GM21381 (cell line): ENCODE measurements around the gene GRM7.
"Not testable (repeated sequence)": the region's sequence is repeated elsewhere in the genome, so short reads cannot be mapped to it uniquely, and the experiment has no call there.

Experiments used
- ATAC-seq: cut with Tn5 transposase; IDR thresholded peaks from one replicate; pipeline ENCODE4 v1.9.1; 2021; ENCODE audit warnings: mild to moderate bottlenecking, moderate library complexity; ENCODE audit not compliant: unreplicated experiment

The GRM7 gene

DNA sequence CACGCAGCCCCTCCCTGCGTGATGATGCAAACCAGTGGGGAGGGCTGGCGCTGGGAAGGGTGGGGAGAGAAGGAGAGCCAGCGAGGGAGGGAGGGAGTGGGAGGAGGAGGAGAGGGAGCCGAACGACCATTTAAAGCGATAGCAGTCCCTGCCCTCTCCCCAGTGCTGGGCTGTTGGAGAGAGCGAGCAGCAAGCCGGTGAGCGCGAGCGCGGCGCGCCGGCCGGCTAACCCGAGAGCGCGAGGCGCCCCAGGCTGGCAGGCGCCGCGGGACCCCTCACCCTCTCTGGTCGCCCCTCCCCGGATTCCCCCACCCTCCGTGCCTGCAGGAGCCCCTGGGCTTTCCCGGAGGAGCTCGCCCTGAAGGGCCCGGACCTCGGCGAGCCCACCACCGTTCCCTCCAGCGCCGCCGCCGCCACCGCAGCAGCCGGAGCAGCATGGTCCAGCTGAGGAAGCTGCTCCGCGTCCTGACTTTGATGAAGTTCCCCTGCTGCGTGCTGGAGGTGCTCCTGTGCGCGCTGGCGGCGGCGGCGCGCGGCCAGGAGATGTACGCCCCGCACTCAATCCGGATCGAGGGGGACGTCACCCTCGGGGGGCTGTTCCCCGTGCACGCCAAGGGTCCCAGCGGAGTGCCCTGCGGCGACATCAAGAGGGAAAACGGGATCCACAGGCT lies at the start of gene GRM7:
TSS of gene GRM7 (plus strand) at position 162 of the 671 bp plus-strand sequence.
- ATAC-seq, result no peak

DNA sequence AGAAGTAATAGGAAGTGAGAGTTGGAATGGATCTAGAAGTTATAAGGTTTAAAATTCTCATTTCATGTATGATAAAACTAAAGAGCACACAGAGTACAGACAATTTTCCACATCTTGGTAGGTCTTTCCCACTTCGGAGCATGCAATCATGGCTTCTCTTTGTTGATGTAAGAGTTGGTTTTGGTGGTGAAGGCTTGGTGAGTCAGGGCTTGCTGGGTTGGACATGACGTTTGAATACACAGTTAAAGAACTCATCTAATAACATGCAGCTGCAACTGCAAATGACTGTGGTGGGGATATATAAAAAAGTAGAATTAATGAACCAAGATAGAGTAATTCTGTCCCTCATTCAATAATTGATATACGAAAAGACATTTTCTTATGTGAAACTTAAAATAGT lies 39.5 kb upstream of the GRM7 start:
- no peak for ATAC-seq

DNA sequence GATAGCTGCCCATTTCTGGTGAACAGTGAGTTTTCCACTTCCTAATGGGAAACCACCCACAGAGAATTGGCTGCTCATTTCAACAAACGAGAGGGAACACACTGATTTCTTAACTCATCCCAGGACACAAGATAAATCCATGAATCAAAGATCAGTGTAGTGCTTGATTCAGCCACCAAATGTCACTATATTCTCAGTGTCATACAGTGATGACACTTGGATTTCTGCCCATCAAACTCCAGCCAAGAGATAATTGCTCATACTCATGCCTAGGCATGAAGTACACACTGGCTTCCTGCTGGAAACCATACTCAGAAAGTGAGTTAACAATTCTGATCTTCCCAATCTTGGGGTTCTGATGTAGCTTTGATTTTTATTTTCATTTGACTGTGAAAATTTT lies 35.4 kb upstream of the GRM7 start:
- no peak for ATAC-seq

DNA sequence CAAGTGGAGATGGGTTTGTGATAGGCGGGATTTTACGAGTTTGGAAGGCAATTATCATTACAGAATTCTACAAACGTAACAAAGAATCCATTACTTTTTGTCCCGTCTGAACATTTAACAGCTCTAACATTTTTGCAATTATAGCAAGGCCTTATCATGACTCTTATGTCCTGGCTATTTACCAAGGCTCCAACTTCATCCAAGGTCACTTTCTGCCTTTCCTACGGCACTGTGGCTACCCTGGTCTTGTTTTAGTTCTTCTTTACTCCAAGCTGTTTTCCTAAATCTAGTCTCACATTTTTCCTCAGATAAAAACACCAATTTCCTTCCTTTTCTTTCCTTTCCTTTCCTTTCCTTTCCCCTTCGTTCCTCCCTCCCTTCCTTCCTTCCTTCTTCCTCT lies 33.5 kb upstream of the GRM7 start:
- no peak for ATAC-seq

DNA sequence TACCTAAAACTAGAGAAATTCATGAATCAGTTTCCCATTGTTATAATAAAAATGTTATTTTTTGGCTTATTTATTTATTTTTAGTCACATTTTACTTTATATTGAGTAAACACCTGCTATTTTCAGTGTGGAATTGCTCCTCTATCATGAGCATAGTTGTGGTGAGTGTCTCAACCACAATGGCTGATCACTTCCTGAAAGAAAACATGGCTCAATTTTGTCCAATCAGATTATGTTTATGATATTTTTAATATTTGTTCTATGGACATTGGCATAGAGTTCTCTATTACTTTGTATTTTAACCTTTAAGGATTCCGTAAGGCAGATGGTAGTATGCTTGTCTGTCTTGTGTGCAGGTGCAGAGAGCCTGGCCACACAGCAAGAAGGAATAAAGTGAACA lies 16.2 kb upstream of the GRM7 start:
- no peak for ATAC-seq

DNA sequence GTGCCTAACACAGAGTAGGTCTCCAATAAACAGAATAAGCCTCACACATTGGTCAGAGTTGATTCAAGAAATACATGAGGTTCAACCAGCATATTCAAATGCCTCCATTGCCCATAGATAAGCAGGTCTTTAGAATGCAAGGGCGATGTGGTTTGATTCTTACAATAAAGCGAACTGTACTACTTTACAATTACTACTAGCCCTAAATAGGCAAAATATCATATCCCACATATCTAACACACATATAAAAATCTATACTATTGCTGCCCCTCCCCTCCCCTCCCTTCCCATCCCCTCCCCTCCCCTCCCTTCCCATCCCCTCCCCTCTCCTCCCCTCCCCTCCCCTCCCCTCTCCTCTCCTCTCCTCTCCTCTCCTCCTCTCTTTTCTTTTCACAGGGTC lies 6.7 kb upstream of the GRM7 start:
- ATAC-seq, result no peak

DNA sequence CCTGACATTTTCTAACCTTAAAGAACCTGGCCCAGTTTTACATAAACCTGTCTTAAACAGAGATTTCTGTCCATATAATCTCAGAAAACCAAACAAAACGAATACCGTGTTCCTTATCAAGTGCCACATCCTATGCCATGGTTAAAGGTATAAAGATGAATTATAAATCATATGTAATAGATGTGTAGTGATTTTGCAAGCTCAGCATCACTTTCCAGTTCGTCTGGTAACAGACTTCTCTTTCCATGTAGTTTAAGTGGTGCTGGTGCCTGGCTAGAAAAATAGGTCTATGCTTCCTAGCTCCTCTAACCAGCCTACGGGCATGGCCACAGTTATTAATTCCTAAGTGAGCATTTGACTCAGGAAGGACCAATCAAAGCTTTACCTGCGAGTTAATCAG lies 3.4 kb upstream of the GRM7 start:
- no peak for ATAC-seq

DNA sequence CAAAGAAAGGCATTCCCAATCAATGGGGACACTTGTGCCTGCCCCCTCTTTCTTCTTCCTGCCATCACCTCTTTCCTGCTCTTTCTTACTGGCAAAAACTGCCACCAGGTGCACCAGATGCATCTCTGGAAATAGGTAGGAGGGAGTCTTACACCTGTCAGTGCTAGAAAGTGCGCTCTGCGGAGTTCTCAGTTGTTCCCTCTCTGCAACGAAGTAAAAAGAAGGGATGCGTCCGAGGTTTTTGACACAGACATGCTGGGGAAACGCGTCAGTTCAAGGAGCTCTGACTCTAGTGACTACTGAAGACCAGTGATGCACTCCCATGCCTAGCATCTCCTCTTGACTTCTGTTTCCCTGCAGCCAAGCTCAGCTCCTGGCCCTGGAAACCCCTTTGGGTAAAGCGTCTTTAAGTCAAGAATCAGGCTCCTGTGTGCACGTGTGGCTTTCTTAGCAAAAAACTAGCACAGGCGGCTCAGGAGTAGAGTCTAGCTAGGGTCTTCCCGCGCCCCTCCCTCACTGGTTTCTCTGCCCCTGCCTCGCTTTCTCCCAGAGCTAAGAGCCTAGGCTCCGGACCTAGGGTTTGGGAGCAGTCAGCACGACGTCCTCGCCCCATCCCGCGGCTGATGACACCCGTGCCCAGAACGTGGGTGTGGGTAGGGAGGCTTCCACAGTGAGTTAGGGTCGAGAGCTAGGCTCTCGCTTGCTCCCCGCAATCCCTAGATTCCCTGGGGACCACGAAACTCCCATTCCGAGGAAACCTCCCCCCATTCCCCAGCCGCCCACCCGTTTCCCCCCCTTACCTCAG lies 564 bp upstream of the GRM7 start:
- ATAC-seq, result no peak

DNA sequence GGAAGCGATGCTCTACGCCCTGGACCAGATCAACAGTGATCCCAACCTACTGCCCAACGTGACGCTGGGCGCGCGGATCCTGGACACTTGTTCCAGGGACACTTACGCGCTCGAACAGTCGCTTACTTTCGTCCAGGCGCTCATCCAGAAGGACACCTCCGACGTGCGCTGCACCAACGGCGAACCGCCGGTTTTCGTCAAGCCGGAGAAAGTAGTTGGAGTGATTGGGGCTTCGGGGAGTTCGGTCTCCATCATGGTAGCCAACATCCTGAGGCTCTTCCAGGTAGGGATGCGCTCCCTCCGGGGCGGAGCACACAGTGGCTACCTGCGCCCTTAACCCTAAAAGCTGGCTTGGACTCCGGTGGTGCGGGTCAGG lies 698 bp downstream of the GRM7 start:
- ATAC-seq, result no peak

DNA sequence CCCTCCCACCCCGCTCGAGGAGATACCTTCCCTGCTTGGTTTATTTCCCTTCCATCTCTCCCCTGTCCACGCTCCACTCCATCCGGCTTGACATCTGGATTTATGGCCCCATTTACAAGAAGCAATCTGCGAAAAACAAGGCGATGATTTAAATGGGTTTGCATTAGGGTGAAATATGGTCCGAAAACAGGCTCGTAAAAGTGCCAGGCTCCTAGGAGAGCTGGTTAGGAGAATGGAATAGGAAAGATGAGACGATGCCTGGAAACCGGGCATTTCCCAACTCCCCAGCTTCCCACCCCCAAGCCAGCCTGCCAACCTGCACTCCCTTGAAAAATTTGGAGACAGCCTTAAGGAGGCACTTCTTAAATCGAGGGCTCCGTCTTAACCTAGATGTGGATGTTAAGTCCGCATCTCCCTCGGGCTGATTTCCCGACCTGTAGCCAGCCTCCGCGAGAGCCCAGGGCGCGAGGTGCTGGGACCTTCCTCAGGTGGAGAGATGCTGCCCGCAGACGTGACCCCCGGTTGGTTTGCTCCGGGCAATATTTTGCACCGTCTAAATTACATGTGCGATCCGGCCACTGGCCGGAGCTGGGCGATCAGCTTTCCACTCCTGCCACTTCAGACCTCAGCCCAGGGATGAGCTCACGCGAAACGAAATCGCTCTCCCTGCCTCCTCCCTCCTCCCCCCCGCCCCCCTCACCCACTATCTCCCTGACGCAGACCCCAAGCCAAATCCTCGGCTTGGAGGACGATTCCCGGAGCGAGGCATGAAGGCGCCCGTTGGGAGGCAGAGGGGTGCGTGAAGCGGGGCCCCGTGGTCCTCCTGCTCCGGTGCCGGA lies 1.3 kb downstream of the GRM7 start:
- ATAC-seq, result no peak

DNA sequence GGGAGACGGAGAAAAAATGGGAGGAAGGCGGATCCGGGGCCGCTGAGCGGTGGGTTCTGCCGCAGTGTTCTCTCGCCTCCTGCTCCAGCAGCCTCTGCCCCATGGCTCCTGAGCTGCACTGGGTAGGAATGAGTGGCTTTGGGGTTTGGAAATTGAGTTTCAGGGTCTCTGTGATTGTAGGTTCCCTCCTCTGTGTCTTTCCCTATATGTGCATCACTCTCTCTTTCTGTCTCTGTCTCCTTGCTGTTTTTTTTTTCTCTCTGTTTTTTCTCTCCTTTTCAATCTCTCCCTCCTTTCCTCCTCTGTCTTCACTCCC lies 1.9 kb downstream of the GRM7 start:
- ATAC-seq, result no peak

DNA sequence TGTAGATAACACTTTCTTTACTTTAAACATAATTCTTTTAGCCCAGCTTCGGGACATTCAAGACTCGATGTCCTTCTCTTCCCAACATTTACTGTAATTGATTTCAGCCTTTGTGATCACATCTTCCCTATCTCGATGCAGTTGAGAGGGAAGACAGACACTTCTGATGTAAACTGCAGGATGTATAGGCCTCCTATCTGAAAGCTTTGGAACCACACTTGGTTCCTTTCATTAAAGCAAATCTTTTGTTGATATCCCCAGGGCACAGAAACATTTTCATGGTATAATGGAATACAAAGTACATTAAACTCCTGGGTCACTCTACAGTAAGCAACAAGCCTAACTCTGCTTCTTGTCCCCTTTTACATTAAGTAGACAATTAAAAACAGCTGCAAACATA lies 6.4 kb downstream of the GRM7 start:
- no peak for ATAC-seq

DNA sequence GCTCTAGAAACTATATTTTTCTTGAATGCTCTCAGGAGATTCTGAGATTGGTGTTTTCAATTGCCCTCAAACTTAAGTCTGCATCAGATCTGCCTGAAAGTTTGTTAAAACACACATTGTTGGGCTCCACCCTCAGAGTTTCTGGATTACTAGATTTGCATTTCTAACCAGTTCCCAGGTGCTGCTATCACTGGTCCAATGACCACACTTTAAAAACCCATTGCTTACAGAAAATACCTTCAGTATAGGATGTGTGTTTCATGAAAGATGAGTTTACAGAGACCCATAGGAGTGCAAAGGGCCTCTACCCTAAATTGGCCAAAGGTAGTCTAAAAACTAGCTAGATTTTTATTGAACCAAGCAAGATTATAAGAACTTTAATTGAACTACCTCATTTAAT lies 17.8 kb downstream of the GRM7 start:
- ATAC-seq, result no peak

DNA sequence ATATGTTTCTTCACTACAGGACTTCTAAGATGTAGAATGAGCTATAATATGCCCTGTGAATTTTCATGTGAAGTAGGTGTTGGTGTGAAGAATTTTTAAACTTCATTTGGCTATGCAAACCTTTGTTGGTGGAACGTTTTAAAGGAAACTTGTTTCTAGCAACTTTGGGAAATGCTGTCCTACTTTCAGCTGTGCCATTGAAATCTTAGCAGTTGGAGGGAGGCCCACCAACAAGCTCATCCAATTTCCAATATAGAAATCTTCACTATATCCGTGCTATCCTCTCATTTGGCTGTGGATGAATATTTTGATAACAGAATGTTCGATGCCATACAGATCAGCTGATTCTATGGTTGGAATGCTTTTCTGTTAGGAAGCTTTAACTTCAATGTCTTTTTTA lies 51.3 kb downstream of the GRM7 start:
- ATAC-seq, result no peak

DNA sequence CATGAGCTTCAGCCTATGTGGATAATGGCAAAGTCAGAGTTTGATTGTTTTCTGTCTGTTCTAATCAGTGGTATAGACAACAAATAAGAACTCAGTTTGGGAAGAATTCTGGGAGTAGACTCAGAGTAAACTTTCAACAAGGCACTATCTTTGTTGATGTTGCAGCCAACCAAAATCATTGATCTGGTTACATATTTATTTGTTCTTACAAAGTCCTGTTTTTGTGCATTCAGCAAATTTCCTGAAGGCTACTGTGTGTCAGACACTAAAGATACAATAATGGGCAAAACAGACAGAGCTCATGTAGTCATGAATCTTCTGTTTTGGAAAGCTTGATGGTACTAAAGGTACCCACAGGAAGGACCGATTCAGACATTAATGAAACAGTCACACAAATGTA lies 55.0 kb downstream of the GRM7 start:
- ATAC-seq, result no peak

DNA sequence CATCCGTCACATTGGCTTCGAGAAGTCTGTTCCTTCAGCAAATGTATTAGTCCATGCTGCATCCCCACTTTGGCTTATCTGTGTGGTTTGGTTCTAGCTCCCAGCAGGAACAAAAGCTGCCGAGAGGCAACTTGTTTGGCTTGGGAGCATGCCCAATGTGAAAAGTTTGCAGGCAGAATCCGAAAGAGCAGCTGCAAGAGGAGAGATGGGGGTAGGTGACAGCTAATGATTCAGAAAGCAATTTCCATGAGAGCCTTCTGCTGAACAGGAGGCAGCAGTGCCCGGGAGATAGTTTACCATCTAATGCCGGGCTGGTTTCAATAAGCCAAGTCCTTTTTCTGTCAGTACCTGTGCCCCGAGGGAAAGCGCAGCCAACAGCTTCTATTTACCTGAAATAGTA lies 60.2 kb downstream of the GRM7 start:
- ATAC-seq, result no peak

DNA sequence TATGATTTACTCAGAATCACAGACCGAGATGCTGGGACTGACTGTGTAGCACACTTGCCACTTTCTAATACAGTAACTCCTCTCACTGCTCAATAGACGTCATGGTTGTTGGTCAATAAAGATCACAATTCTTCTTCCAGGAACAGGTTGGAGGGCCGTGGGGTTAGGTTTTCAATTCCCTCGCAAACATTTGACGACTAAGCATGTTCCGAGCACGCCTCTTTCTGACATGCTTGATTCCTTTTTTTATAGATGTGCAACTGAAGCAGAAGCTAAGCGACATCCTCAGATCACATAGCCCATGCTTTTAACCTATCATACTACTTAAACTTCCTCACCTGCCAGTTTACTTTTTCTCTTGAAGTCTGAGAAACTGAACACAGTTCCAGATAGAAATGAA lies 61.0 kb downstream of the GRM7 start:
- no peak for ATAC-seq

DNA sequence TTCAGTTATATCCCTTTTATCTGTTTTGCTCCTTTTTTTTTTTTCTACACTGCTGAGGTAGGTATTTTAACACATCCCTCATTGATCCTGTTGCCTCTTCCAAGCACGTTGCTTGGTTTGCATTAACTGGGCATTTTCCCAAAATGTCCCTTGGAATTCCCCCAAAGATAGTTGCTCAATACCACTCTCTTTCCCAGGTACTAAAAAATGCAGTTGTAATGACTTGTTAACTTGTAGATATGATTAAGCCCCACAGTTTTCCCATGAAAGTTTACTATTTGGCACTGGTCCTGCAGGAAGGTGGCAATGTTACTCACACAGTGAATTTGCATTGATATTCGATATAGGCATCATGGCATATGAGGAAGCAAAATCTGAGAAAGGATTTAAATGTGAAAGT lies 67.1 kb downstream of the GRM7 start:
- ATAC-seq, result no peak

DNA sequence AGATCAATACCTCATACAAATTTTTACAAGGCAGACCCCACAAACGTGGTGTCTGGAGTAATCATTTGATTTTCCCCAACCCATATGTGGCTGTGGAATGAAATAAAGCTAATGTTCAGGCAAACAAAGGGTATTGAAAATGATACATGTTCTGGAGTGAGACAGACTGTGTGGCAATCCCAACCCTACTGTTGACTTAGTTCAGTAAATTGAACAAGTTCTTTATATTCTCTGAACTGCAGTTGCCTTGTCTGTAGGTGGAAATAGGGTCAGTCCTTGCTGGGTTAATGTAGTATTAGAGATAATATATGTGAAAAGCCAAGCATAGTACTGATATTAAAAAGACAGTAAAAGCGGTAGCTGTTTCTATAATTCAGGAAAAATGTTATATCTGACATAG lies 69.0 kb downstream of the GRM7 start:
- ATAC-seq, result no peak

DNA sequence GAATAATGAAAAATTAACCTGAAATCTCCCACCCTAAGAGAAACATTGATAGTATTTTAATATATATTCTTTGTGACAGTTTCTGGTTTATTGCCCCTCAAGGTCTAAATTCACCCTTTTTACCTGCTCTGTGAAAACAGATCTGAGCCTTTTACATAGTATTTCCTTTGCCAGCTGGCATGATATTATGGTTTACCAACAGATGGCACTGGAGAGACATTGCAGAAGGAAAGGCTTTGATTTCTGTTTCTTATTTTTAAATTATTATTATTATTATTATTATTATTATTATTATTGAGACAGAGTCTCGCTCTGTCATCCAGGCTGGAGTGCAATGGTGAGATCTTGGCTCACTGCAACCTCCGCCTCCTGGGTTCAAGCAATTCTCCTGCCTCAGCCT lies 74.5 kb downstream of the GRM7 start:
- not testable (repeated sequence) for ATAC-seq

DNA sequence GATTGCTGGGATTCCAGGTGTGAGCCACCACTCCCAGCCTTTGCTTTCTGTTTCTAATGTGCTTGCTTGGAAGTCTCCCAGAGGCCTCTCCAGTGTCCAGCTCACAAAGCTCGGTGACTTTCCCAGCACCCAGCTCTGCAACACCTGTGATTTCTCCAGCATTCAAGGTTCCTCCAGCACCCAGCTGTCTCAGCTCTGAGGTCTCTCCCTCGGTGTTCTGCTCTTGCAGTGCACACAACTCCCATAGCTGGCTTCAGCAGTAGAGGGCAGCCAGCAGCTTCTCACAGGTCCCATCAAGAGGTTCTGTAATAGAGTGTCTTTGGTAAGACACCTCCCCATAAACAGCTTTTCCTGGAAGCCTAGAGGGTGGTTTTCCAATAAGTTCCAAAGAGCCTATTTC lies 75.1 kb downstream of the GRM7 start:
- no peak for ATAC-seq

DNA sequence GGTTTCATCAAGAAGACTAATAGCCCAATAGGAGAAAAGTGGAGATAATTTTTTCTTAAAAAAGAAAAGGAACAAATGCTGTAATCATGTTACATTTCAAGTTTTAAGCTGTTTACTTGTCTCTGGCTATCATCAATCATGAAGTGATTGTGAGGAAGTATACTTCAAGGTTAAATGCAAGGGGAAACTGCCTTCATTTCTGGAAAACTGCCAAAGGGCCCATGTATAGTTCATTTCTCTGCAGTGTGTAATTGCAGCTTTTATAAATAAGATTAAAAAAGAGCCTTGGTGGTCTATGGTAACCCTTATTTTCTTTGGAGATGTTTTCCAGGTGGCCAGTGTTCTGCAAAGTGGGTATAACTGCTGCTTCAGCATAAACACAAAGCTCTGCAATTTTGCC lies 101.9 kb downstream of the GRM7 start:
- ATAC-seq, result no peak
